ENCODE data around the gene KATNB1.

The KATNB1 gene, protein sequence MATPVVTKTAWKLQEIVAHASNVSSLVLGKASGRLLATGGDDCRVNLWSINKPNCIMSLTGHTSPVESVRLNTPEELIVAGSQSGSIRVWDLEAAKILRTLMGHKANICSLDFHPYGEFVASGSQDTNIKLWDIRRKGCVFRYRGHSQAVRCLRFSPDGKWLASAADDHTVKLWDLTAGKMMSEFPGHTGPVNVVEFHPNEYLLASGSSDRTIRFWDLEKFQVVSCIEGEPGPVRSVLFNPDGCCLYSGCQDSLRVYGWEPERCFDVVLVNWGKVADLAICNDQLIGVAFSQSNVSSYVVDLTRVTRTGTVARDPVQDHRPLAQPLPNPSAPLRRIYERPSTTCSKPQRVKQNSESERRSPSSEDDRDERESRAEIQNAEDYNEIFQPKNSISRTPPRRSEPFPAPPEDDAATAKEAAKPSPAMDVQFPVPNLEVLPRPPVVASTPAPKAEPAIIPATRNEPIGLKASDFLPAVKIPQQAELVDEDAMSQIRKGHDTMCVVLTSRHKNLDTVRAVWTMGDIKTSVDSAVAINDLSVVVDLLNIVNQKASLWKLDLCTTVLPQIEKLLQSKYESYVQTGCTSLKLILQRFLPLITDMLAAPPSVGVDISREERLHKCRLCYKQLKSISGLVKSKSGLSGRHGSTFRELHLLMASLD

GRCh38 chr16:57735755-57736418, at the start of gene KATNB1:
TSS of gene KATNB1 (plus strand) at chr16:57735770. CDS start at chr16:57737244, 1,474 bp downstream.
- DNase-seq (ENCODE audit: low spot score) = no peak

DNA sequence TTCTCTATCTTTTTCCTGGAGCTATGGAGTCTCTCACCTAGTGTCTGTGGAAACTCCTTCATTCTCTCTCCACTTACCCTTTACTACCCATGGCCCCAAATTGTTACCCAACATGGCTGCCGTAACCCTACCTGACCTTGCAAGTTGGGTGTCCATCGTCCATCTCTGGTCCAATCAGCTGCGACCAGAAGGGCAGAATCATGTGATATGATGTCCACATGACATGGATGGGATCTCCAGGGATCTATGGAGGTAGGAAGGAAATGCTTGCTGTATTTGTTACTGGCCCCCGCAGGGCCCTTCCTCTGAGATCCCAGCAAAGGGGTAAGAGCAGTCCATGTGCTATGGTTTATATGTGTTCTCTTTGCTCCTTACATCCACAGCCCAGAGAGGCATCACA, 49.0 kb upstream of the KATNB1 start:
- no peak for DNase-seq (ENCODE audit: low spot score)

DNA sequence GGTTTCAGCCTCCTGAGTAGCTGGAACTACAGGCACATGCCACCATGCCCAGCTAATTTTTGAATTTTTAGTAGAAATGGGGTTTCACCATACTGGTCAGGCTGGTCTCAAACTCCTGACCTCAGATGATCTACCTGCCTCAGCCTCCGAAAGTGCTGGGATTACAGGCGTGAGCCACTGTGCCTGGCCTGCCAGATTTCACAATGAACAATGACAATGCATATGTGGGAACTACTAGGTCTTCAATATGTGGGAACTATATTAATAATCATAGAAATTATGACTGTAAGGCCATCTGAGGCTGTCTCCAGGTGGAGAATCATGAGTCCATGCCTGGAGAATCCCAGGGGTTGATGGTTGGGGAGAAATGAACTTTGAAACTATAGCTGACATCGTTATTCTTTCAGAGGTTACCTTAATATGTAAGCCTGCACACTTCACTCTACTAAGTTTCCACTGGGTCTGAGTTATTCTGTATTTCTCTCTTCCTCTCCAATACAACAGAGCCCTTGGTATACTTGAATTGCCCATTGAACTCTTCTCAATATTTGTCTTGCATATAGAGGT, 48.1 kb upstream of the KATNB1 start:
- no peak for DNase-seq (ENCODE audit: low spot score)

GRCh38 chr16:57688487-57688986, 47.0 kb upstream of the KATNB1 start:
- no peak for DNase-seq (ENCODE audit: low spot score)

GRCh38 chr16:57688987-57689761, 46.4 kb upstream of the KATNB1 start:
- no peak for DNase-seq (ENCODE audit: low spot score)

DNA sequence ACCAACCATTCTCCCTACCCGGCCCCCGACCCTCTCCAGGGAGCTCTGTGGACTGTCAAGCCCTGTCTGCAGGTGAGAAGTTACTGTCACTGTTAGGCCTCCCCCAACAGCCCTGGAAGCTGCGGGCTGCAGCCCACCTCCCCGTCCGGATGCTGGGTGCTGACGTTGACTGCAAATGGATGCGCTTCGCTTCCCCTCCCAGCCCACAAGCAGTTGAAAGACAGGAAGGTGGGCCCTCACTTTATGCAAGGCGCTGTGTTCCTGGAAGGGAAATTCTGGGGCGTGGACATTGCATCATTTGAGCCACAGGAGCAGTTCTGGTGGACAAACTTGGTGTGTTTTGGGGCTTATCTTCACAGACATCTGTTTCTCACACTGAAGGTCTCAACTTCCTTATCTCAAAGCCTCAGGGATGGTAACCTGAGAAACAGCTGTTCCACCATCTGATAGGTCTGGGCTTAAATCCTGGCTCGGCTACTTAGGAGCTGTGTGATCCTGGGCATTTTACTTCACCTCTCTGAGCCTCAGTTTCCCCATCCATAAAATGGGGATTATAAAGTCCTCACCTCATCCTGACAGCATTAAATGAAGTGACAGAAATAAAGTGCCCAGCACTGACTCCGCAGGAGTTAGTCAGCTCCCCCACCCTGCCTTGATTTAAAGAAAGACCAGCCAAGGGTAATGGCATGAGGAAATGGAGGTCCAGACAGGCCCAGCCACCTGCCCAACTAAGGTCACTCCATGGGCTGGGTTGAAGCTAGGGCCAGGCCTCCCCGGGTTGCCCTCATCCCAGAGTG, 45.6 kb upstream of the KATNB1 start:
- DNase-seq (ENCODE audit: low spot score) = no peak

- DNase-seq (ENCODE audit: low spot score) = no peak
These were observed 44.6 kb upstream of the KATNB1 start for GRCh38 chr16:57690782-57691471.

- DNase-seq (ENCODE audit: low spot score) = no peak
These were observed 42.9 kb upstream of the KATNB1 start for GRCh38 chr16:57692636-57693035.

GRCh38 chr16:57693550-57693949, 42.0 kb upstream of the KATNB1 start:
- DNase-seq (ENCODE audit: low spot score) = no peak

DNA sequence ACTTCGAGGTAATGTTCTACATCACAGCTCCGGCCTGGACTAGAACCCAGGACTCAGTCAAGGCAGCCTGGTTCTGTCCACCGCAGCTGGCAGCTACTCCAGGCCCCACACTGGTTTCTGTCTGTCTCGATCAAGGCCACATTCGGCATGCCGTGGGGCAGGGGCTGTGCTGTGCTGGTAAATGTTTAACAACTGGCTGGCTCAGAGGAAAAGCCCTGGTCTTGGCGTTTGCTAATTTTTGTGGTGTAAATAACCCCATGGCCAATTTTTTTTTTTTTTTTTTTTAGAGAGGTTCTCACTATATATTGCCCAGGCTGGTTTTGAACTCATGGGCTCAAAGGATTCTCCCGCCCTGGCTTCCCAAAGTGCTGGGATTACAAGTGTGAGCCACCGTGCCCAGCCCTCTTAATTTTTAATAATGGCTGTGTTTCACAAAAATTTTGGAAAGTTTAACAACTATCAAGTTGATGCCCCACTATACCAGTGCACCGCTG, 41.3 kb upstream of the KATNB1 start:
- DNase-seq (ENCODE audit: low spot score) = no peak

DNA sequence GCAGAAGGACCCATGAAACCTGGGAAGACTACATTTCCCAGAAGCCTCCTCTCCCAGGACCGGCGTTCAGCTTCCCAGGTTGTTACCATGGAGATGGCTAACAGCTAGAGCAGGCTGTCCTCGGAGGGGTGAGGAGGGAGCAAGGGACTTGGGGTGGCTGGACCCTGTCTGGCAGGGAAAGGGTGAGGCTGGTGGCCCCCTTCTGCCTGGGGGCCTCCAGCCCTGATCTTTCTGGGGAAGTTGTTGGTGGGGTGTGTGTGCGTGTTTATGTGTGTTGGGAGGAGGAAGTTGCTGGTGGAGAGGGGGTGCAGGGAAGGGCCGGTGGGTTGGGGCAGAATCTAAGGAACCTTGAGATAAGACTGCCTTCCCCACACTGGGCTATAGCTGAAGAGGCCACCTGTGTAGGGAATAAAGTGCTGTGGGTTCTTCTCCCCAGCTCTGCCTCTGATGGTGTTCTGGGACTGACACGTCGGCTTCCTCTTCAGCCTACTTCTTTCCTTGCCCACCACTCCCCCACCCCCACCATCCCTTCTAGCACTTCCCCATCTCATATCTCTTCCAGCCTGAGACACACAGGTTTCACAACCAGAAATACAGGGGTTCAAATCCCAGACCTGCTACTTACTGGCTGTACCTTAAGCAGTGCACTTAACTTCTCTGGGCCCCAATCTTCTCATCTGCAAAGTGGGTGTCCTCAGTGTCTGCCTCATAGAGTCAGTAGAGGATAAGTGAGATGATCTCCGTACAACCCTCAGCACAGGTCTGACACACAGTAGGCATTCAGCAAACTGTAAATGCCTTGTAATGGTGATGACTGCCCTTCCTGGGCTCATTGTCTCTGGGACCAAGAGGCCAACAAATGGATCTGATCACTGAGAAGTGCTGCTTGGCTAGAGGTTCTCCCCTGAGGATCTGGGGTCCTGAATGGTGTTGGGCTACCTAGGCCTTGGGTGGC, 40.6 kb upstream of the KATNB1 start, which contains the start of gene DRC7:
DRC7 (plus strand) TSS at position 82 of the 955 bp plus-strand sequence. CDS start 3,144 bp downstream, outside the sequence.
- DNase-seq (ENCODE audit: low spot score) = peak; percentile 77

DNA sequence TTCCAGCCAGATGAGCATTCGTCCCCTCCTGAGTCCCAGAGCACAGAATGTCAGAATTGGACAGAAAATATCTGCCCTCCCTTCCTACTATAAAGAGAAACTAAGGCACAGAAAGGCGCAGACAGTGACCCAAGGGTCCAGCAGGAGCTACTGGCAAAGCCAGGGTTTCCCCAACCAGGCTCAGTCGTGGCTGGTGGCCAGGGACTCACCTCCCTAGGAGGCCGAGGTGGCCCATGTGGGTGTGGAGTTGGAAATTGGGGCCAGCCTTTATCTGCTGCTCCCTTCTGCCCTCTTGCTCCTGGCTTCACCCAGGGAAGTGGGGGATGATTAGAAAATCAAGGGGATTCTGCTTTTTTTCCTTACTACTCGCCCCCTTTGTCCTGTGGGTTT, 39.9 kb upstream of the KATNB1 start:
- no peak for DNase-seq (ENCODE audit: low spot score)

- DNase-seq (ENCODE audit: low spot score) = no peak
These were observed 39.3 kb upstream of the KATNB1 start for GRCh38 chr16:57696240-57696639.

- DNase-seq (ENCODE audit: low spot score) = no peak
These were observed 37.6 kb upstream of the KATNB1 start for GRCh38 chr16:57697896-57698537.

- DNase-seq (ENCODE audit: low spot score) = no peak
These were observed 36.7 kb upstream of the KATNB1 start for GRCh38 chr16:57698812-57699405.

DNA sequence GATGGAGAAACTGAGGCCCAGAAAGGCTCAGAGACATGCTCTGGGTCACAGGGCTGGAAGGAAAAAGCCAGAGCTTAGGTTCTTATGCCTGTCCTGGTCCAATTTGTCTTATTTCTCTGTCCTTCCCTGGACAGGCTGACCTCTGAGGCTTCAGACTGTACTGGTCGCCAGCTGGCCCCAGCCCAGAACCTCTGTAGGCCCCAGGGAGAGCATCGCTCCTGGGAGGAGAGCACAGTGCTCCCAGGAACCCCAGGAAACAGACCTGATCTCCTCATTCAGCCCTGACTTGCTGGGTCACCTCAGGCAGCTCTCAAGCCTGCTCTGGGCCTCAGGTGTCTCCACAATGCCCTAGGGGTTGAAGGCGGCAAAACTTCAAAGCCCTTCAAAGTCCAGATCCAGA, 36.1 kb upstream of the KATNB1 start:
- no peak for DNase-seq (ENCODE audit: low spot score)

- DNase-seq (ENCODE audit: low spot score) = no peak
These were observed 35.7 kb upstream of the KATNB1 start for GRCh38 chr16:57699899-57700298.

All from ecto neural progenitor cell (in vitro differentiated cells).